ENCODE data around the gene ARMCX6. TPM values are rescaled to one million over a fixed set of nuclear protein-coding genes. Genes with fewer than 3 reads are reported as not detected.
"Not testable (repeated sequence)": the region's sequence is repeated elsewhere in the genome, so short reads cannot be mapped to it uniquely, and the experiment has no call there.

Gene ARMCX6
- 10 to 100 TPM; 68.5 to 75.8 TPM for total RNA-seq

DNA sequence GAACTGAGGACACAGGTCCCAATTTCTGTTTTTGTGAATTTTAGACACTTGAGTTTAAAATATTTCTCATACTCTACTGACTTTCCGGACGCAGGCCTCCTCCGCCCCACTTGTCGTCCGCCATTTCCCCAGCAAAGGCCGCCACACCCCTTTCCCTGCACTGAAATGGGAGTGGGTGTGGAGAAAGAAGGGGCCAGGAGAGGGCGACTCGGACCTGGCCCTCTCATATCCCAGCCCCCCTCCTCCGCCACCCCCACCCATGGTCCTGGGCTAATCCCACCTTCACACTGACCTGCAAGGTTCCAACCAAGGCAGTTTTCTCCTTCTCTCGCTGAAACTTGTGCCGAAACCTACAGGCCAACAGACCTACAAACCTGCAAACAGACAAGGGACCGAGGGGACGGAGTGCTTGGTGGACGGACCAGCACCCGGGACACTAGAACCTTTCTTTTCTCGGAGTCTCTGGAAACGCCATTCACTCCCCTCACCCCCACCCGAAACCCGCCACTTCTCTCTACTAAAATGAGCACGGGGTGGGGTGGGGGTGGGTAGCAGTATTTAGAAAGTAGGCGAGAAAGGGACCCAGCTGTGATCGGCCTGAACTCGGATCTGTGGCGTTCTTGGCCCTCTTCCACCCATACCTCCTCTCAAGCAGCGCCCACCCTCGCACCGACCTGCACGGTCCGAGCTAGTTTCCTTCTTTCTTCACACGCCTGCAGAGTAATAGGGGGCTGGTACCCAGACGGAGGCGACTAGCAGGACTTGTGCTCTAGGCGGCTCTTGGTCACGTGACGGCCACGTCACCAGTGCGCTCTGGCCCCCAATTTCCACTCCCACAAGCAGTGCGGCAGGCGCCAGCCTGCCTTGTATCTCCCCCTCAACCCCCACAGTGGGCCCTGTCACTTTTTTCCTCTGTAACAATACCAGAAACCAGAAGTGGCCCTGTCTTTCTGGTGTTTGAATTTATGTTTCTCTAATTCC, at the start of gene ARMCX6:
Gene ARMCX6 (minus strand): TSS at position 790 of the 981 bp plus-strand sequence. CDS start 1,380 bp downstream, outside the sequence.
- peaks cover 0 to 5% of the 10 kb centered on the region in 2 donors for H3K36me3 Mint-ChIP-seq (ENCODE audit: insufficient read depth in 2 of 2)
- no peaks in the 10 kb centered on the region for H3K9me3 Mint-ChIP-seq
- ATAC-seq (replicated peaks in 1 of 2) (peak; percentile 88 to 90), DNase-seq (peak; percentile 72 to 77)
- H3K4me1 Mint-ChIP-seq (ENCODE audit: low read depth) = peaks cover 41% of the 10 kb centered on the region
- peak within 1 kb of the TSS; percentile 91 to 93 for H3K4me3 Mint-ChIP-seq
- H3K27ac Mint-ChIP-seq = peak within 1 kb of the TSS; percentile 80
- peaks cover 18% of the 10 kb centered on the region for H3K27me3 Mint-ChIP-seq (ENCODE audit: low read depth)

DNA sequence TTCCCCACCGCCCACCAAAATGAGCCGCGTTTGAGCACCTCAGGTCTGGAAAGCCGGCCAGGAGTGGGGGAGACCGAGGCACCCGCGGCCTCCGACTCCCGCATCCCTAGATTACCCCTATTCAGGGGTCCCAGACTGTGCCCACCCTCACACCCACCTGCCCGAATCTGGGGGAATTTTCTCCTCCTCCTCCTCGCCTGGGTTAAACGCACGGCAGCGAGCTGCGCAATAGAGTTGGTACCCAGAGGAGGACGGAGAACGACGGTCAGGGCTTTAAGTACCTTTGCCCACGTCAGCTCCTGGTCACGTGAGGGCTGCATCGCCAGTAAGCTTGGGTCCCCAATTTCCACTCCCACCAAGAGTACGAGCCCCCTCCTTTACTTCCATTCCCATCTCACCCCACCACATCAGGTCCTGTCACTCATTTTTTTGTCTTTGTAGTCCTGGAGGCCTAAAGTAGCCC, 41.8 kb upstream of the ARMCX6 start, which contains the start of gene ARMCX2:
Gene ARMCX2 (minus strand): TSS at position 250 of the 463 bp plus-strand sequence. CDS start 2,262 bp downstream, outside the sequence.
- Mint-ChIP-seq H3K36me3 (ENCODE audit: insufficient read depth in 2 of 2) (no peaks in the 10 kb centered on the region), H3K27me3 (ENCODE audit: low read depth) (peaks cover 38% of the 10 kb centered on the region), H3K27ac (peak within 1 kb of the TSS; percentile 33), H3K4me1 (ENCODE audit: low read depth) (peaks cover 8% of the 10 kb centered on the region), H3K4me3 (peak within 1 kb of the TSS; percentile 83 to 87), H3K9me3 (no peaks in the 10 kb centered on the region)
- ATAC-seq (replicated peaks in 1 of 2) (peak; percentile 60 to 63), DNase-seq (peak; percentile 15 to 44)

DNA sequence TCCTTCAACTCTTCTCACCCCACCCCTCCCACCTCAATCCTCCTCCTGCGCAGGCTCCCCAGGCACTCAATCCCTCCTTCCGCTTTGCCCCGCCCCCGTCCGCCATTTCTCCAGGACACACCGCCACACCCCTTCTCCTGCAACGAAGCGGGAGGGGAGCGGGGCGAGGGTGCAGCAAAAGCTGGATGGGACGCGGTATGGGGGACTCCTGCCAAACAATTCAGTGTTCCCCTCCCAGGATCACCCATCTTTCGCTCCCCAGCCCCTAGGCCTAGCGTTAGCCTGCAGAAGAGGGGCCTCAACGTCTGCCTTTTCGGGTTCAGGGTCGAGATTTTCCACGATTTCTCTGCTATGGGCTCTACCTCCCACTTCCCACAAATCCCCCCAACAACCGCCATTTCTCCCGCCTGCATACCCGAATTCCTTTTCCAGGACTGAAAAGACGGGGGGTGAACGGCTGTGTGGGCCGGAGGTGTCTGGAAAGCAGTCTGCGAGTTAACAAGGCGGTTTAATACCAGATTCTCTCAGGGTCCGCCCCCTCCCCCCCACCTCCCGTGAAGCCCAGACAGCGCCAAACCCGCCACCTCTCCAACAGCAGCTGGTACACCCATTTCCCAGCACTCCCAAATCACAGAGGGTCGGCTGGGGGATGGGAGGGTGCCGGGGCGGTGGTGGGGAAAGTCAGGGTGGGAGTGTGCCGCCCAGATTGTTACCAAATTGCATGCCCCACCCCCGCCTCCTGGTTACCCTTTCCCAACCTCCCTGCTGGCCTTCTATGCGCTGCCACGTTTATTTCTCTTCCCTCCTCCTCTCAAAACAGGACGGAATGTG, 41.1 kb upstream of the ARMCX6 start:
- peak overlapping the region; percentile 82 to 83 for H3K4me3 Mint-ChIP-seq
- H3K27me3 Mint-ChIP-seq (ENCODE audit: low read depth) = peaks cover 36% of the 10 kb centered on the region
- no peaks in the 10 kb centered on the region for H3K9me3 Mint-ChIP-seq
- H3K4me1 Mint-ChIP-seq (ENCODE audit: low read depth) = peaks cover 8% of the 10 kb centered on the region
- H3K36me3 Mint-ChIP-seq (ENCODE audit: insufficient read depth in 2 of 2) = no peaks in the 10 kb centered on the region
- no peak overlapping the region for H3K27ac Mint-ChIP-seq
- ATAC-seq (replicated peaks in 1 of 2) (peak; percentile 82 to 86), DNase-seq (peak; percentile 65 to 68)

DNA sequence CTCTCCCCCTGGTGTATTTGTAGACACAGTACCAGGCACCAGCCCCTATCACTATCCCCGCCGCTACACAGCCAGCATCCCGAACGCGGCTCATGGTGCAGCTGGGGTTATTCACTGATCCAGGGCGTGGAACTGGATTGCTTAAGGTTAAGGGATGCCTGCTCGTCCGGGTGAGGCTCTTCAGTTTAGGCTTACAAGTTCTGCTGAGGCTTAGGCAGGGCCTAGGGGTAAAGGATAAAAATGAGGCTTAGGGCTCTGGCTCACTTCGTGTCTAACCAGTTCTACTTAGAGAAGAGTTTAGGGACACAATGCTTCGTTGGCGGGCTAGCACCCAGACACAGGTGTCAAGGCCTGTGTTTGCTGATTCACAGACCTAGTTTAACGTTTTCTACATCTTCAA, 39.7 kb upstream of the ARMCX6 start:
- H3K4me3 Mint-ChIP-seq = no peak overlapping the region
- no peaks in the 10 kb centered on the region for H3K36me3 Mint-ChIP-seq (ENCODE audit: insufficient read depth in 2 of 2)
- peaks cover 25% of the 10 kb centered on the region for H3K27me3 Mint-ChIP-seq (ENCODE audit: low read depth)
- no peak for DNase-seq
- no peaks in the 10 kb centered on the region for H3K9me3 Mint-ChIP-seq
- ATAC-seq (replicated peaks in 1 of 2) = no peak
- H3K27ac Mint-ChIP-seq = no peak overlapping the region
- H3K4me1 Mint-ChIP-seq (ENCODE audit: low read depth) = peaks cover 8% of the 10 kb centered on the region

DNA sequence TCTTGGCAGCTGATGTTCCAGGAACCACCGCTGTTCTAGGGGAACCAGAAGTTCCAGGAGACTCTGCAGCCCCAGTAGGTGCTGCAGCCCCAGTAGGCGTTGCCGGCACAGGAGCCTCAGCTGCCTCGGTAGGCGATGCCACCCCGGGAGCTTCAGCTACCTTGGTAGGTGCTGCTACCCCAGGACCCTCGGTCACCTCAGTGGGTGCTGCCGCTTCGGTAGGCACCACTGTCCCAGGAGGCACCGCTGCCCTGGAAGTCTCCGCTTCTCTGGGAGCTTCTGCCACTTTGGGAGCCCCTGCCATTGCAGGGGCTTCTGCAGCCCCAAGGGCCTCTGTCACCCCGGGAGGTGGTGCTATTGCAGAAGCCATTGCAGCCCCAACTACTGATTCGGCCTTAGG, 39.0 kb upstream of the ARMCX6 start:
- no peaks in the 10 kb centered on the region for H3K9me3 Mint-ChIP-seq
- peaks cover 18% of the 10 kb centered on the region for H3K27me3 Mint-ChIP-seq (ENCODE audit: low read depth)
- H3K4me3 Mint-ChIP-seq = no peak overlapping the region
- H3K4me1 Mint-ChIP-seq (ENCODE audit: low read depth) = peaks cover 8% of the 10 kb centered on the region
- H3K27ac Mint-ChIP-seq = no peak overlapping the region
- ATAC-seq (replicated peaks in 1 of 2) (no peak), DNase-seq (no peak)
- no peaks in the 10 kb centered on the region for H3K36me3 Mint-ChIP-seq (ENCODE audit: insufficient read depth in 2 of 2)

DNA sequence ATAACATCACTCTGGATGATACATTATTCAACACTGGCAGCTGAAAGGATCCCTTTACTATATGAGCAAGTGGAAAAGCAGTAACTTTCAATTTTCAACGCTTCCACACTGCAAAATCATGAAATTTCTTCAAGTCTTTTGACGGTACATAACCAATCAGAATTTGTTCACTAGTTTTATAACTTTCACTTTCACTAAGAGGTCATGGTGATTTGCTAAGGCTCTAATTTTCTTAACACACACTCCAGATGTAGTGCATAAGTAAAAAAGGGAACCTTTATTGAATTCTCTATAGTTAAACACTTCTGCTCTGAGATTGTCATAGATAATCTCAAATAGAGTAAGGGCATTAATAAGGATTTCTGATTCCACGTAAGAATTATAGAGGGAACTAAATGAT, 37.7 kb upstream of the ARMCX6 start:
- ATAC-seq (replicated peaks in 1 of 2) = peak in 1 of 2 donors; percentile 25
- Mint-ChIP-seq H3K36me3 (ENCODE audit: insufficient read depth in 2 of 2) (no peaks in the 10 kb centered on the region), H3K27me3 (ENCODE audit: low read depth) (peaks cover 17% of the 10 kb centered on the region), H3K4me1 (ENCODE audit: low read depth) (peaks cover 8% of the 10 kb centered on the region), H3K4me3 (peak overlapping the region; percentile 12 to 45), H3K9me3 (no peaks in the 10 kb centered on the region), H3K27ac (no peak overlapping the region)
- no peak for DNase-seq

DNA sequence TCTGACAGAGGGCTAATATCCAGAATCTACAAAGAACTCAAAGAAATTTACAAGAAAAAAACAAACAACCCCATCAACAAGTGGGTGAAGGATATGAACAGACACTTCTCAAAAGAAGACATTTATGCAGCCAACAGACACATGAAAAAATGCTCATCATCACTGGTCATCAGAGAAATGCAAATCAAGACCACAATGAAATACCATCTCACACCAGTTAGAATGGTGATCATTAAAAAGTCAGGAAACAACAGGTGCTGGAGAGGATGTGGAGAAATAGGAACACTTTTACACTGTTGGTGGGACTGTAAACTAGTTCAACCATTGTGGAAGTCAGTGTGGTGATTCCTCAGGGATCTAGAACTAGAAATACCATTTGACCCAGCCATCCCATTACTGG, 29.9 kb upstream of the ARMCX6 start:
- not testable (repeated sequence) for H3K36me3 Mint-ChIP-seq (ENCODE audit: insufficient read depth in 2 of 2); H3K9me3 Mint-ChIP-seq; DNase-seq; H3K4me3 Mint-ChIP-seq; H3K27ac Mint-ChIP-seq; H3K27me3 Mint-ChIP-seq (ENCODE audit: low read depth); H3K4me1 Mint-ChIP-seq (ENCODE audit: low read depth); ATAC-seq (replicated peaks in 1 of 2)

DNA sequence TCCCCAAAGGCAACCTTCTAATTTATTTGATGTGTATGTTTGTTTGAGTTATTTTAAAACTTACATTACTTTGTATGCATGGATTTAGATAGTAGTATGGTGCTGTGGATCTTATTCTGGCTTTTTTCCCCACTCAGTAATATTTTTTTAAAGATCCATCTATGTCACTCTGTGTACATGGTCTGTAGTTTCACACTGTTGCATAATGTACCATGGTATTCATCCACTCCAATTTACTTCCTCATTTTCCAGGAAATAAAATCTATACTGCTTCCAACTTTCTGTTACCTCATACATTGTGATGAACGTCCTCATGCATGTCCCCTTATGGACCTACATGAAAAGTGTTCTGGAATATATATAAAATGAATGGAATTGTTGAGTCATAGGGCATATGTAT, 24.3 kb upstream of the ARMCX6 start:
- no peaks in the 10 kb centered on the region for H3K4me1 Mint-ChIP-seq (ENCODE audit: low read depth)
- H3K27me3 Mint-ChIP-seq (ENCODE audit: low read depth) = peaks cover 10% of the 10 kb centered on the region
- no peak overlapping the region for H3K27ac Mint-ChIP-seq
- H3K9me3 Mint-ChIP-seq = no peaks in the 10 kb centered on the region
- no peak for DNase-seq
- H3K4me3 Mint-ChIP-seq = no peak overlapping the region
- no peaks in the 10 kb centered on the region for H3K36me3 Mint-ChIP-seq (ENCODE audit: insufficient read depth in 2 of 2)
- ATAC-seq (replicated peaks in 1 of 2) = no peak

DNA sequence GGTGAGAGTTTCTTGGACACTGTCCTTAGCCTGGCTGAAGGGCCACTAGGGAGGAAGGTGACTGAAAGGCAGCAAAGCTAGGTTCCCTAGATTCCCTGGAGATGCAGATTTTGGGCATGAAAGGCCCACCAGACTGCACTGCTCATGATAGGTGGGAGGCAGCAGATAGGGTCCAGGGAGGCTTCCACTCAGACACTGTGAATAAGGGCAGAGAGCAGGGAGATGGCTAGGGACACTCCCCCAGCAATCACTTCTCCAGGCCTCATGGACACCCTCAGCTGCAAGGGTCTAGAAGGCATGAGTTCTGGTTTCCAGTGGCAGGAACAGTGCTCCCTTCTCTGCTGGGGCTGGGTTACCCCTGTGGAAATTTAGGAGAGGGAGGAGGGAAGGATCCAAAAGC, 21.8 kb upstream of the ARMCX6 start:
- no peak for ATAC-seq (replicated peaks in 1 of 2)
- no peaks in the 10 kb centered on the region for H3K36me3 Mint-ChIP-seq (ENCODE audit: insufficient read depth in 2 of 2)
- DNase-seq = no peak
- H3K4me1 Mint-ChIP-seq (ENCODE audit: low read depth) = no peaks in the 10 kb centered on the region
- H3K27ac Mint-ChIP-seq = no peak overlapping the region
- H3K9me3 Mint-ChIP-seq = no peaks in the 10 kb centered on the region
- H3K4me3 Mint-ChIP-seq = no peak overlapping the region
- peaks cover 10% of the 10 kb centered on the region for H3K27me3 Mint-ChIP-seq (ENCODE audit: low read depth)

DNA sequence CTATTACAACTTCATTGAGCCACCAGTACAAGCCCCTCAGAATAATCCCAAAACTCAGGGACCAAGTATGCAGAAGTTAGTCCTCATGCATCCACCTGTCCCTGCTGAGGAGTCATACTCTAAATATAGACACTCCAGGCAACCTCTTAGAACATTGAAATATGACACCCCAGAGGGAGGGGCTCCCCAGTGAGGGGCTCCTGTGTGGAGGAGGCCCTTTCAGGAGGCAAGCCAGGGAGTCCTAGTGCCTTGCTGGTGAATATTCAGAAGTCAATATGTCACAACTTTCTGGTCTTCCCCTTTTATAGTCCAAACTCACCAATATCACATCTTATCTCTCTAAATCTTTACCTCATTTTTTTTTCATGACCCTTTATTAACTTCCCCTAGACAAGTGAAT, 1.6 kb upstream of the ARMCX6 start:
- H3K36me3 Mint-ChIP-seq (ENCODE audit: insufficient read depth in 2 of 2) = peaks cover 6 to 11% of the 10 kb centered on the region in 2 donors
- H3K27me3 Mint-ChIP-seq (ENCODE audit: low read depth) = peaks cover 18% of the 10 kb centered on the region
- no peak for ATAC-seq (replicated peaks in 1 of 2)
- peak in 1 of 2 donors; percentile 8 for DNase-seq
- peak overlapping the region; percentile 90 for H3K27ac Mint-ChIP-seq
- peak overlapping the region in 1 of 2 donors; percentile 91 for H3K4me3 Mint-ChIP-seq
- H3K9me3 Mint-ChIP-seq = no peaks in the 10 kb centered on the region
- peaks cover 46% of the 10 kb centered on the region for H3K4me1 Mint-ChIP-seq (ENCODE audit: low read depth)

DNA sequence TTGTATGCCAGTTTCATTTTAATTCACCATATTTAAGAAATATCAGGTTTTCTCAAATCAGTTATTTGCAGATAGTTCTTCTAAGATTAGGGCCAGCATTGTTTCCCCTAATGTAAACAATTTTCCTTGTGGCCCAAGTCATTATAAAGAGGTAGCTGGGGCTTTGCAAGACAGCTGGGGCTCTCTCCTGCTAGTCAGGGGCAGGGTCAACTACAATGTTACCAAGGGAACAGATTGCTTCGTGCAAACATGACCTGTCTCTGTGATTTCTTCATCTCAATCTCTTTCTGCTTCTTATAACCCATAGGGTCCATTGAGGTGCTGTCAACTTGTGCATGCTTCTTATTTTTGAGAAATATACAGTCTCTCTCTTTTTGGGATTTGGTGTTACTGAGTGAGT, 12.1 kb downstream of the ARMCX6 start:
- Mint-ChIP-seq H3K4me3 (no peak overlapping the region), H3K27me3 (ENCODE audit: low read depth) (peaks cover 23% of the 10 kb centered on the region)

DNA sequence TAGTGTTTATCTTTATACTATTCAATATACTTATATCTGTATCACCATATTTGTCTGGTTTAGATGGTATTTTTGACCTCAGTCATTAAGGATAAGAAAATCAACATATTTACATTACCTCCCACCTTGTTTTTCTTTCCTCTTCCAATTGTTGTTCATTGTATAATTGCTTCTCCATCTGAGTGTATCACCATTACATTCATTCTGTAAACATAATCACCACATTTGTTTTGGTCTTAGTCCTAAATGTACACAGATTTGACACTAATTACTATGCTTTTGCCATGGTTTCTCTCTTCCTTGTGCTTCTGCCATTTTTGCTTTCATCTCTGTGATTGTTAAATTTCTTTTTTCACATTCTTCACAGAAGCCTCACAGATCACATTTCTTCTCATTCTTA, 12.7 kb downstream of the ARMCX6 start:
- Mint-ChIP-seq H3K36me3 (ENCODE audit: insufficient read depth in 2 of 2) (no peaks in the 10 kb centered on the region), H3K27ac (no peak overlapping the region), H3K4me1 (ENCODE audit: low read depth) (no peaks in the 10 kb centered on the region), H3K27me3 (ENCODE audit: low read depth) (peaks cover 23% of the 10 kb centered on the region), H3K4me3 (no peak overlapping the region), H3K9me3 (no peaks in the 10 kb centered on the region)
- no peak for ATAC-seq (replicated peaks in 1 of 2)
- DNase-seq = no peak

More for the DNA sequence above, 12.1 kb downstream of the ARMCX6 start:
- ATAC-seq (replicated peaks in 1 of 2) (no peak), DNase-seq (no peak)
- Mint-ChIP-seq H3K4me1 (ENCODE audit: low read depth) (no peaks in the 10 kb centered on the region), H3K36me3 (ENCODE audit: insufficient read depth in 2 of 2) (no peaks in the 10 kb centered on the region), H3K9me3 (no peaks in the 10 kb centered on the region), H3K27ac (no peak overlapping the region)

DNA sequence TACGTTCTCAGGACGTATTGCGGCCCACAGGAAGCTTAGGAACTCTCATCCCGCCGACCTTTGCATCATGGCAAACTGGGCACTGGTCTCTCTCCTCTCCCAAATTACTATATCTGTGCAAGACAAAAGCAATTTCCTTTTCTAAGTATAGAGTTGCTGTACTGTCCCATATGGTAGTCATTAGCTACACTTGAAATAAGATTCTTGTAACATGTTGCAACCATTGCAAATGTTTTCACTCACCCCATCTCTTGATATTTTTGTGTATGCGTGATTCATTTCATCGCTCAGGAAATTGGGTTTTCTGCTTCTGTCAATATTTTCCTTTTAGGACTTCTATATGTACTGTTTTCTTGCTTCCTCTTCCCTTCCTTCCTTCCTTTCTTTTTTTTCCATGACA, 15.7 kb downstream of the ARMCX6 start:
- Mint-ChIP-seq H3K9me3 (no peaks in the 10 kb centered on the region), H3K27me3 (ENCODE audit: low read depth) (peaks cover 14% of the 10 kb centered on the region), H3K4me3 (no peak overlapping the region), H3K36me3 (ENCODE audit: insufficient read depth in 2 of 2) (no peaks in the 10 kb centered on the region), H3K27ac (no peak overlapping the region), H3K4me1 (ENCODE audit: low read depth) (no peaks in the 10 kb centered on the region)
- no peak for ATAC-seq (replicated peaks in 1 of 2)
- no peak for DNase-seq
